GM20000 (cell line): Measurements from ENCODE around the gene GULP1.

Experiments
- DNase-seq: peaks from one replicate; pipeline ENCODE4 v3.0.0; 2012; ENCODE audit warnings: low spot score
- TF ChIP-seq, protein P1 (sequence below): IDR thresholded peaks from 2 replicates; pipeline ENCODE4 v1.5.1; 2012; ENCODE audit warnings: mild to moderate bottlenecking, control low read depth; ENCODE audit errors: extremely low read depth, missing control alignments

Gene GULP1

DNA sequence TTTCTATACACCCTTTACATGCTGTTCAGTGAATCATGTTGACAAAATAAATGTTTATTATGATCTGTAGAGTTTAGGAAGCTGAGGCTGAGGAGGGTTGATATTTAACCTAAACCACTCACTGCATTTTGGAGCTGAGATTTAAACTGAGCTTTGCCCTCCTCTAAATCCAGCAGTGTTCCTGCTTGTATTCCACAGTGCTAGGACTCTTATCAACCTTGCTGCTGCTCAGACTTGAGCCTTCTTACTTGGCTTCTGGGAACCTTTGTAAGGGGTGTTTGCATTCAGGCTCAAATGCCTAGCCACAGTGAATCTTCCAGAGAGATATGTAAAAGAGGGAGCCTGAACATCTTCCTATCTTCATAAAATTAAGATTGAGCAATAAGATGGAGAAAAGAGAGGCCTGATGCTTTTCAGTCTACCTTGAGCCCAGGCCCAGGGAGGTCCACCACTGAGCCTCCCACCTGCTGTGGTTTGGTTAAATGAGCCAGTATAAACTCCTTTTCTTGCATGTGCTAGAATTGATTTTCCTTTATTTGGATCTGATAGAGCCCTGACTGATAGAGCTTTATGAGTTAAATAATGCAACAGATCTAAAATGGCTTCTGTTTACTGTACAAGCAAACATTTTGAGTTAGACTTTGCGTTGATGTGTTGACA lies 149.7 kb downstream of the GULP1 start:
- no peak for DNase-seq
- TF ChIP-seq, protein P1, sequence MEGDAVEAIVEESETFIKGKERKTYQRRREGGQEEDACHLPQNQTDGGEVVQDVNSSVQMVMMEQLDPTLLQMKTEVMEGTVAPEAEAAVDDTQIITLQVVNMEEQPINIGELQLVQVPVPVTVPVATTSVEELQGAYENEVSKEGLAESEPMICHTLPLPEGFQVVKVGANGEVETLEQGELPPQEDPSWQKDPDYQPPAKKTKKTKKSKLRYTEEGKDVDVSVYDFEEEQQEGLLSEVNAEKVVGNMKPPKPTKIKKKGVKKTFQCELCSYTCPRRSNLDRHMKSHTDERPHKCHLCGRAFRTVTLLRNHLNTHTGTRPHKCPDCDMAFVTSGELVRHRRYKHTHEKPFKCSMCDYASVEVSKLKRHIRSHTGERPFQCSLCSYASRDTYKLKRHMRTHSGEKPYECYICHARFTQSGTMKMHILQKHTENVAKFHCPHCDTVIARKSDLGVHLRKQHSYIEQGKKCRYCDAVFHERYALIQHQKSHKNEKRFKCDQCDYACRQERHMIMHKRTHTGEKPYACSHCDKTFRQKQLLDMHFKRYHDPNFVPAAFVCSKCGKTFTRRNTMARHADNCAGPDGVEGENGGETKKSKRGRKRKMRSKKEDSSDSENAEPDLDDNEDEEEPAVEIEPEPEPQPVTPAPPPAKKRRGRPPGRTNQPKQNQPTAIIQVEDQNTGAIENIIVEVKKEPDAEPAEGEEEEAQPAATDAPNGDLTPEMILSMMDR = no peak

GRCh38 chr2:188443207-188443606 lies 151.5 kb downstream of the GULP1 start:
- no peak for DNase-seq
- TF ChIP-seq, protein P1 = no peak

GRCh38 chr2:188444106-188444835 lies 152.6 kb downstream of the GULP1 start:
- no peak for DNase-seq
- TF ChIP-seq, protein P1 = no peak

DNA sequence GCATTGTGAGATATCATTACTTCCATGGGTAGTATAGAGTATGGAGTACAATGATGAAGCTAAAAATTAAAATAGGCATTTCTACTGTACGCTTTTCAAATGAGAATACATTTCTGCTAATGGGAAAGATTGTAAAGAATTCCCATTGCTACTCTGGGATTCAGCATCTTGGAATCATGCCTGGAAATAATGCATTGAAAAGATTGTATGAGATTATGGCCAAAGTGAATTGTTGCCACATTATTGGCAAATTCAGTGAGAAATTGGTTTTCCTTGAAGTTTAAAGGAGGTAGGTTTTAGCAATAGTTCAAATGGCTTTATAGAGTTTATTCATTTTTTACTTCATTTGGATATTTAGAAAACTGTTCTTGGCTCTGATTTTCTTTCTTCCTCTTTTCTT lies 157.9 kb downstream of the GULP1 start:
- TF ChIP-seq, protein P1 = no peak

DNA sequence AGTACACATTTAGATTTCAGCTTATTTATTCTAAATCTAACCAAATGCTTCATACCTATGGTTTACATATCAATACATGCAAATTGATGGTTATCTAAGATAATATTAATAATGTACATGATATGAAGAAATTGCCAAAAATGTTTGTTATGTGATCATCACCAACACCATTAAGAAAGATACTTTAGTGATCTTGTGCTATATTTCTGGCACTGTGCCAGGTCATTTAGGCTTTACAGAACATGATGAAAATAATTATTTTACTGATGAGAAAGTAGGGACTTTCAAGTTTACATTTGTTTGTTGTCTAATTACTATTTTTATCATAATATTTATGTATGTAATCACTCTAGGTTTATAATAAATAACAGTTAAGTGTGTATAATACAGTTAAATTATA lies 158.3 kb downstream of the GULP1 start:
- no peak for DNase-seq
- TF ChIP-seq, protein P1 = no peak

More for the DNA sequence above, 157.9 kb downstream of the GULP1 start:
- no peak for DNase-seq

GRCh38 chr2:188450732-188451483 lies 159.2 kb downstream of the GULP1 start:
- TF ChIP-seq, protein P1 = no peak
- no peak for DNase-seq

DNA sequence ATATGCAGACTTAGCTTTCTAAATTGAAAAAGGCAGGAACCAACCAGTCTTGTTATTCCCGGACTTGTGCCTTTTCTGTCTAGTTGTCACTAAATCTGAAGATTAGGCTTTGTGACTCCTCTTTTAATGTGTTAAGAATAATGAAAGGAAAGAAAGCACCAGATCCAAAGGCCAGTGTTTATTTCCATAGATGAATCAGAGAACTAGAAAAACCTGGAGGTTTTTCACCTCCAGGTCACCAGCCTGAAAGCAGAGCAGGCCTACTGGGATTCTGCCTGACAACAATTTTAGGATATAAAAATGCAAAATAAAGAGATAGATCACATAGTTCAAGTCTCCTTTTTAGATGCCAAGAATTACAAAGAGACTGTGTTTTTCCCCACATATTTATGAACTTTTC lies 160.4 kb downstream of the GULP1 start:
- DNase-seq = no peak
- TF ChIP-seq, protein P1 = no peak
